WI38 (cell line): ENCODE data around the gene LMO1.

Source experiments
- H3K4me3 ChIP-seq: 2 replicates; pipeline ENCODE4 v1.5.1; 2011; ENCODE audit warnings: low read depth, mild to moderate bottlenecking, control low read depth, low read length
- CTCF ChIP-seq: IDR thresholded peaks from 2 replicates; pipeline ENCODE4 v1.5.1; 2012; ENCODE audit warnings: low read depth, mild to moderate bottlenecking, control low read depth, low read length

LMO1 gene

GRCh38 chr11:8269636-8270035, 6.0 kb upstream of the LMO1 start:
- TF ChIP-seq CTCF = no peak
- no peak overlapping the region for H3K4me3 ChIP-seq

GRCh38 chr11:8268530-8269400, 5.1 kb upstream of the LMO1 start:
- H3K4me3 ChIP-seq = no peak overlapping the region
- no peak for TF ChIP-seq CTCF

GRCh38 chr11:8267831-8268529, 4.3 kb upstream of the LMO1 start:
- H3K4me3 ChIP-seq = no peak overlapping the region

GRCh38 chr11:8267280-8267679, 3.6 kb upstream of the LMO1 start:
- no peak for TF ChIP-seq CTCF
- no peak overlapping the region for H3K4me3 ChIP-seq

More at GRCh38 chr11:8267831-8268529, 4.3 kb upstream of the LMO1 start:
- TF ChIP-seq CTCF = no peak

- no peak overlapping the region for H3K4me3 ChIP-seq
- no peak for TF ChIP-seq CTCF
These were observed 2.9 kb upstream of the LMO1 start for GRCh38 chr11:8266246-8267241.

- TF ChIP-seq CTCF = no peak
- no peak overlapping the region for H3K4me3 ChIP-seq
These were observed 2.1 kb upstream of the LMO1 start for GRCh38 chr11:8265681-8266241.
